OCI-LY3 (cell line): Measurements from ENCODE around the gene TBC1D16.
A peak's percentile ranks its signal among the peaks of the same experiment; 100 is the strongest.

Experiments
- EZH2phosphoT487 ChIP-seq: fragments of 200-600 bp; shearing (Covaris generic); IDR thresholded peaks from 2 replicates; pipeline ENCODE4 v1.6.1; 2018; ENCODE audit warnings: antibody characterized with exemption, mixed run types, low read depth
- TF ChIP-seq, protein P1 (sequence below): fragments of 200-600, 300-600 bp; sonication (generic); IDR thresholded peaks from 2 replicates; pipeline ENCODE4 v1.5.1; 2014; ENCODE audit warnings: antibody characterized with exemption, low read length, low read depth

DNA sequence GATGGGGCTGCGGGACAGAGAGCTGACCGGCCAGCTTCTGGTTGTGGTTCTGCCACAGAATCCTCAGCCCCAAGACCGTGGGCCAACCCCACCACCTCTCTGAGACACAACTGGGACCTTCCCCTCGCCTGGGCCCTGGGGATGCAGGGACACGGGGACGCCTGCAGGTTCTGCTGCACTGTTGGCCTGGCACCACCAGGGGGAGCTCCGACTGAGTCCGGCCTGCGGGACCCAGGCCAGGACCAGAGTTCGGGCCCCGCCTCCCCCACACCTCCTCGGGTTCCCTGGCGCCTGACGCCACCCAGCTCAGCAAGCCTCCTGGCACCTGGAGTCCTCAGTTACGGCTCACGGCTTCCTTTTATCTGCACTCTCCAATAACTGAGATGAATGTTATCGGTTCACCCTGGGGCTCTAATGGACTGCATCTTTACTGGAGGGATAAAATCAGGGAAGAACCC is 27.3 kb downstream of the TBC1D16 start:
- TF ChIP-seq, protein P1, sequence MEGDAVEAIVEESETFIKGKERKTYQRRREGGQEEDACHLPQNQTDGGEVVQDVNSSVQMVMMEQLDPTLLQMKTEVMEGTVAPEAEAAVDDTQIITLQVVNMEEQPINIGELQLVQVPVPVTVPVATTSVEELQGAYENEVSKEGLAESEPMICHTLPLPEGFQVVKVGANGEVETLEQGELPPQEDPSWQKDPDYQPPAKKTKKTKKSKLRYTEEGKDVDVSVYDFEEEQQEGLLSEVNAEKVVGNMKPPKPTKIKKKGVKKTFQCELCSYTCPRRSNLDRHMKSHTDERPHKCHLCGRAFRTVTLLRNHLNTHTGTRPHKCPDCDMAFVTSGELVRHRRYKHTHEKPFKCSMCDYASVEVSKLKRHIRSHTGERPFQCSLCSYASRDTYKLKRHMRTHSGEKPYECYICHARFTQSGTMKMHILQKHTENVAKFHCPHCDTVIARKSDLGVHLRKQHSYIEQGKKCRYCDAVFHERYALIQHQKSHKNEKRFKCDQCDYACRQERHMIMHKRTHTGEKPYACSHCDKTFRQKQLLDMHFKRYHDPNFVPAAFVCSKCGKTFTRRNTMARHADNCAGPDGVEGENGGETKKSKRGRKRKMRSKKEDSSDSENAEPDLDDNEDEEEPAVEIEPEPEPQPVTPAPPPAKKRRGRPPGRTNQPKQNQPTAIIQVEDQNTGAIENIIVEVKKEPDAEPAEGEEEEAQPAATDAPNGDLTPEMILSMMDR: peak; percentile 82
- TF ChIP-seq EZH2phosphoT487: no peak
